ENCODE results near the gene PIP4P1. TPM values are rescaled to one million over a fixed set of nuclear protein-coding genes. Genes with fewer than 3 reads are reported as not detected.

The PIP4P1 gene
- total RNA-seq, 1 experiment from 2014 or later = 27.0 TPM

GRCh38 chr14:20476776-20477175 is 15.5 kb upstream of the PIP4P1 start:
- no peak for TF ChIP-seq CTCF (IDR thresholded peaks at IDR 0.05; ENCODE audit: unreplicated experiment)
- DNase-seq = no peak
- CTCF ChIA-PET = no interaction called here
- Mint-ChIP-seq H3K36me3 (ENCODE audit: insufficient read depth, unreplicated experiment) (peaks cover 66% of the 10 kb centered on the region), H3K27me3 (ENCODE audit: unreplicated experiment) (no peaks in the 10 kb centered on the region), H3K4me1 (ENCODE audit: low read depth, unreplicated experiment) (peaks cover 26% of the 10 kb centered on the region), H3K27ac (ENCODE audit: unreplicated experiment) (no peak overlapping the region), H3K4me3 (ENCODE audit: low read depth, unreplicated experiment) (no peak overlapping the region), H3K9me3 (ENCODE audit: low read depth, unreplicated experiment) (no peaks in the 10 kb centered on the region)
- intact Hi-C loops (cut with micrococcal nuclease; ENCODE audit: unreplicated experiment) = no loop called here
- no TSS peak for BruUV-seq (replicated peaks)

GRCh38 chr14:20472536-20473169 is 11.4 kb upstream of the PIP4P1 start:
- Mint-ChIP-seq H3K9me3 (ENCODE audit: low read depth, unreplicated experiment) (no peaks in the 10 kb centered on the region), H3K27me3 (ENCODE audit: unreplicated experiment) (no peaks in the 10 kb centered on the region), H3K27ac (ENCODE audit: unreplicated experiment) (peak overlapping the region; percentile 69), H3K4me1 (ENCODE audit: low read depth, unreplicated experiment) (peaks cover 35% of the 10 kb centered on the region), H3K36me3 (ENCODE audit: insufficient read depth, unreplicated experiment) (peaks cover 80% of the 10 kb centered on the region), H3K4me3 (ENCODE audit: low read depth, unreplicated experiment) (peak overlapping the region; percentile 97)
- CTCF ChIA-PET = no interaction called here
- DNase-seq = no peak
- no TSS peak for BruUV-seq (replicated peaks)
- no peak for TF ChIP-seq CTCF (IDR thresholded peaks at IDR 0.05; ENCODE audit: unreplicated experiment)
- intact Hi-C loops (cut with micrococcal nuclease; ENCODE audit: unreplicated experiment) = loop anchor here (5.0 kb wide), 1 partner anchor 60 kb away; no protein-coding TSS in a partner anchor

- CTCF ChIA-PET = no interaction called here
- intact Hi-C loops (cut with micrococcal nuclease; ENCODE audit: unreplicated experiment) = loop anchor here (5.0 kb wide), 1 partner anchor 62 kb away; no protein-coding TSS in a partner anchor
- TF ChIP-seq CTCF (IDR thresholded peaks at IDR 0.05; ENCODE audit: unreplicated experiment) = no peak
- H3K27me3 Mint-ChIP-seq (ENCODE audit: unreplicated experiment) = no peaks in the 10 kb centered on the region
- DNase-seq = no peak
- H3K9me3 Mint-ChIP-seq (ENCODE audit: low read depth, unreplicated experiment) = no peaks in the 10 kb centered on the region
- peaks cover 64% of the 10 kb centered on the region for H3K36me3 Mint-ChIP-seq (ENCODE audit: insufficient read depth, unreplicated experiment)
- peaks cover 27% of the 10 kb centered on the region for H3K4me1 Mint-ChIP-seq (ENCODE audit: low read depth, unreplicated experiment)
- peak overlapping the region; percentile 97 for H3K27ac Mint-ChIP-seq (ENCODE audit: unreplicated experiment)
- no TSS peak for BruUV-seq (replicated peaks)
- peak overlapping the region; percentile 97 for H3K4me3 Mint-ChIP-seq (ENCODE audit: low read depth, unreplicated experiment)
Observed at GRCh38 chr14:20470603-20470901, 9.3 kb upstream of the PIP4P1 start.

- no peaks in the 10 kb centered on the region for H3K27me3 Mint-ChIP-seq (ENCODE audit: unreplicated experiment)
- no TSS peak for BruUV-seq (replicated peaks)
- DNase-seq = peak; percentile 32
- H3K36me3 Mint-ChIP-seq (ENCODE audit: insufficient read depth, unreplicated experiment) = peaks cover 59% of the 10 kb centered on the region
- TF ChIP-seq CTCF (IDR thresholded peaks at IDR 0.05; ENCODE audit: unreplicated experiment) = no peak
- H3K4me1 Mint-ChIP-seq (ENCODE audit: low read depth, unreplicated experiment) = peaks cover 27% of the 10 kb centered on the region
- intact Hi-C loops (cut with micrococcal nuclease; ENCODE audit: unreplicated experiment) = loop anchor here (5.0 kb wide), 2 partner anchors 62 to 137 kb away; no protein-coding TSS in a partner anchor
- H3K27ac Mint-ChIP-seq (ENCODE audit: unreplicated experiment) = peak overlapping the region; percentile 97
- CTCF ChIA-PET = interaction anchor here (0.9 to 1.0 kb wide), 2 partner anchors 15 to 54 kb away, joined by 3 to 4 read pairs; partner anchors contain the start of genes APEX1 and OSGEP
- no peaks in the 10 kb centered on the region for H3K9me3 Mint-ChIP-seq (ENCODE audit: low read depth, unreplicated experiment)
- peak overlapping the region; percentile 97 for H3K4me3 Mint-ChIP-seq (ENCODE audit: low read depth, unreplicated experiment)
Observed at GRCh38 chr14:20469890-20470602, 8.8 kb upstream of the PIP4P1 start.
